Measurements from ENCODE around the gene TLR6. TPM values are rescaled to one million over a fixed set of nuclear protein-coding genes. Genes with fewer than 3 reads are reported as not detected.

Gene TLR6
- total and polyA plus RNA-seq, 10 of the 15 experiments (the other 5 are each of a cell fraction or from before 2014, with no cell fraction given): 1.1 to 49.4 (median 12.5) TPM

DNA sequence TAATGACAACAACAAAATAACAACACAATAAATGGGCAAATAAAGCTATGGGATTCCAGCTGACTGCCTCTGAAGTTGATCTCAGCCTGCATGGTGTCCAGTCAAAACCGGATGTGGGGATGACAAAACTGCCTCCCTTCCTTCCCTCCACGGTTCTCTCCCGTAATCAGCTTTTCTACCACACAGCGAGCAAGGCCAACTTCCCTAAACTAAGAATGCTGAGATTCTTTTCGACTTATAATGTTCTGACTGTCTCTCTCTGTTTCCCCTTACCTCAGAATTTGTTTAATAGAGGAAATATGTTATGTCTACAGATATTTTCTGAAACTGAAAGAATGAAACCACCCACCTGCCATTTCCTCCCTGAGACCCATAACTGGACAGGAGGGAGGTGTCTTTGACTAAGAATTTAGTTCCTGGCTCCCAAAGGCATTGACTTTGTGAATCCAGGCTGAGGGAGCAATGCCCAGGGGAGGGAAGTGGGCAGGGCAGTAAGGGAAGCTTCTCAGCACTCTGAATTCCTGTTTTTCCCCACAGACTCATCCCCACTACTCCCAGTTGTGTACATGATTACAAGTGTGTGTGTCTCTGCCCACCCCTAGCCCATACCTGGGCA, 51.0 kb downstream of the TLR6 start (continued):
- TF ChIP-seq BCLAF1 (IDR thresholded peaks at IDR 0.05) (no peak), STAT3 (IDR thresholded peaks at IDR 0.05; ENCODE audit: low read depth, low read length) (no peak), PRDM15 (CRISPR knock-in tag; IDR thresholded peaks at IDR 0.05) (no peak), PML (IDR thresholded peaks at IDR 0.05; ENCODE audit: low read length) (peak; percentile 42; the same call in 1 of the 2 replicates), HCFC1 (IDR thresholded peaks at IDR 0.05; ENCODE audit: low read length) (no peak), TCF7 (IDR thresholded peaks at IDR 0.05; ENCODE audit: borderline replicate concordance) (no peak), YBX1 (IDR thresholded peaks at IDR 0.05) (0 out of 2 replicates have a peak, but pooled peaks have one; percentile 55), IRF5 (IDR thresholded peaks at IDR 0.05; ENCODE audit: borderline replicate concordance) (no peak), JUND (IDR thresholded peaks at IDR 0.05; ENCODE audit: low read depth, low read length) (no peak)
- TF ChIP-seq, protein P1, sequence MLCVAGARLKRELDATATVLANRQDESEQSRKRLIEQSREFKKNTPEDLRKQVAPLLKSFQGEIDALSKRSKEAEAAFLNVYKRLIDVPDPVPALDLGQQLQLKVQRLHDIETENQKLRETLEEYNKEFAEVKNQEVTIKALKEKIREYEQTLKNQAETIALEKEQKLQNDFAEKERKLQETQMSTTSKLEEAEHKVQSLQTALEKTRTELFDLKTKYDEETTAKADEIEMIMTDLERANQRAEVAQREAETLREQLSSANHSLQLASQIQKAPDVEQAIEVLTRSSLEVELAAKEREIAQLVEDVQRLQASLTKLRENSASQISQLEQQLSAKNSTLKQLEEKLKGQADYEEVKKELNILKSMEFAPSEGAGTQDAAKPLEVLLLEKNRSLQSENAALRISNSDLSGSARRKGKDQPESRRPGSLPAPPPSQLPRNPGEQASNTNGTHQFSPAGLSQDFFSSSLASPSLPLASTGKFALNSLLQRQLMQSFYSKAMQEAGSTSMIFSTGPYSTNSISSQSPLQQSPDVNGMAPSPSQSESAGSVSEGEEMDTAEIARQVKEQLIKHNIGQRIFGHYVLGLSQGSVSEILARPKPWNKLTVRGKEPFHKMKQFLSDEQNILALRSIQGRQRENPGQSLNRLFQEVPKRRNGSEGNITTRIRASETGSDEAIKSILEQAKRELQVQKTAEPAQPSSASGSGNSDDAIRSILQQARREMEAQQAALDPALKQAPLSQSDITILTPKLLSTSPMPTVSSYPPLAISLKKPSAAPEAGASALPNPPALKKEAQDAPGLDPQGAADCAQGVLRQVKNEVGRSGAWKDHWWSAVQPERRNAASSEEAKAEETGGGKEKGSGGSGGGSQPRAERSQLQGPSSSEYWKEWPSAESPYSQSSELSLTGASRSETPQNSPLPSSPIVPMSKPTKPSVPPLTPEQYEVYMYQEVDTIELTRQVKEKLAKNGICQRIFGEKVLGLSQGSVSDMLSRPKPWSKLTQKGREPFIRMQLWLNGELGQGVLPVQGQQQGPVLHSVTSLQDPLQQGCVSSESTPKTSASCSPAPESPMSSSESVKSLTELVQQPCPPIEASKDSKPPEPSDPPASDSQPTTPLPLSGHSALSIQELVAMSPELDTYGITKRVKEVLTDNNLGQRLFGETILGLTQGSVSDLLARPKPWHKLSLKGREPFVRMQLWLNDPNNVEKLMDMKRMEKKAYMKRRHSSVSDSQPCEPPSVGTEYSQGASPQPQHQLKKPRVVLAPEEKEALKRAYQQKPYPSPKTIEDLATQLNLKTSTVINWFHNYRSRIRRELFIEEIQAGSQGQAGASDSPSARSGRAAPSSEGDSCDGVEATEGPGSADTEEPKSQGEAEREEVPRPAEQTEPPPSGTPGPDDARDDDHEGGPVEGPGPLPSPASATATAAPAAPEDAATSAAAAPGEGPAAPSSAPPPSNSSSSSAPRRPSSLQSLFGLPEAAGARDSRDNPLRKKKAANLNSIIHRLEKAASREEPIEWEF (IDR thresholded peaks at IDR 0.05; ENCODE audit: insufficient replicate concordance, low read depth, low read length): no peak
- TF ChIP-seq, protein P2, sequence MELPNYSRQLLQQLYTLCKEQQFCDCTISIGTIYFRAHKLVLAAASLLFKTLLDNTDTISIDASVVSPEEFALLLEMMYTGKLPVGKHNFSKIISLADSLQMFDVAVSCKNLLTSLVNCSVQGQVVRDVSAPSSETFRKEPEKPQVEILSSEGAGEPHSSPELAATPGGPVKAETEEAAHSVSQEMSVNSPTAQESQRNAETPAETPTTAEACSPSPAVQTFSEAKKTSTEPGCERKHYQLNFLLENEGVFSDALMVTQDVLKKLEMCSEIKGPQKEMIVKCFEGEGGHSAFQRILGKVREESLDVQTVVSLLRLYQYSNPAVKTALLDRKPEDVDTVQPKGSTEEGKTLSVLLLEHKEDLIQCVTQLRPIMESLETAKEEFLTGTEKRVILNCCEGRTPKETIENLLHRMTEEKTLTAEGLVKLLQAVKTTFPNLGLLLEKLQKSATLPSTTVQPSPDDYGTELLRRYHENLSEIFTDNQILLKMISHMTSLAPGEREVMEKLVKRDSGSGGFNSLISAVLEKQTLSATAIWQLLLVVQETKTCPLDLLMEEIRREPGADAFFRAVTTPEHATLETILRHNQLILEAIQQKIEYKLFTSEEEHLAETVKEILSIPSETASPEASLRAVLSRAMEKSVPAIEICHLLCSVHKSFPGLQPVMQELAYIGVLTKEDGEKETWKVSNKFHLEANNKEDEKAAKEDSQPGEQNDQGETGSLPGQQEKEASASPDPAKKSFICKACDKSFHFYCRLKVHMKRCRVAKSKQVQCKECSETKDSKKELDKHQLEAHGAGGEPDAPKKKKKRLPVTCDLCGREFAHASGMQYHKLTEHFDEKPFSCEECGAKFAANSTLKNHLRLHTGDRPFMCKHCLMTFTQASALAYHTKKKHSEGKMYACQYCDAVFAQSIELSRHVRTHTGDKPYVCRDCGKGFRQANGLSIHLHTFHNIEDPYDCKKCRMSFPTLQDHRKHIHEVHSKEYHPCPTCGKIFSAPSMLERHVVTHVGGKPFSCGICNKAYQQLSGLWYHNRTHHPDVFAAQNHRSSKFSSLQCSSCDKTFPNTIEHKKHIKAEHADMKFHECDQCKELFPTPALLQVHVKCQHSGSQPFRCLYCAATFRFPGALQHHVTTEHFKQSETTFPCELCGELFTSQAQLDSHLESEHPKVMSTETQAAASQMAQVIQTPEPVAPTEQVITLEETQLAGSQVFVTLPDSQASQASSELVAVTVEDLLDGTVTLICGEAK (IDR thresholded peaks at IDR 0.05; ENCODE audit: borderline replicate concordance): no peak; the same call in 1 of the 2 replicates
